Measurements from ENCODE around the gene CUL9.
"Not testable (repeated sequence)": the region's sequence is repeated elsewhere in the genome, so short reads cannot be mapped to it uniquely, and the experiment has no call there.

CUL9 gene

GRCh38 chr6:43181942-43182860 lies at the start of gene CUL9:
Gene CUL9 (plus strand): TSS chr6:43182196. CDS start chr6:43184311, 2,115 bp downstream.
- DNase-seq: peak; percentile 84
- H3K9ac ChIP-seq (ENCODE audit: low read depth, low read length): peak within 1 kb of the TSS; percentile 64
- no peaks in the 10 kb centered on the region for H3K9me3 ChIP-seq (ENCODE audit: insufficient read depth, low read length, severe bottlenecking)
- H3K4me1 ChIP-seq (ENCODE audit: insufficient read depth, low read length): peaks cover 48% of the 10 kb centered on the region
- peaks cover 24% of the 10 kb centered on the region for H3K79me2 ChIP-seq (ENCODE audit: insufficient read depth, low read length)
- peak within 1 kb of the TSS; percentile 48 to 73; a peak in 3 of 4 replicates for H3K4me3 ChIP-seq (ENCODE audit: low read depth in 1 of 2, low read length in 2 of 2)
- H3K27ac ChIP-seq (ENCODE audit: low read length): peak within 1 kb of the TSS; percentile 81
- ATAC-seq (ENCODE audit: insufficient read depth, low read depth): peak; percentile 94
- TF ChIP-seq CTCF (IDR thresholded peaks at IDR 0.05; ENCODE audit: borderline replicate concordance, extremely low read depth, low read length, poor library complexity, severe bottlenecking) (peak; percentile 25), EZH2 (IDR thresholded peaks at IDR 0.05; ENCODE audit: borderline replicate concordance, low read depth, low read length, severe bottlenecking) (no peak)
- H2AFZ ChIP-seq (ENCODE audit: low read depth, low read length): peak within 1 kb of the TSS; percentile 94
- H4K20me1 ChIP-seq (ENCODE audit: insufficient read depth, low read length): peaks cover 4% of the 10 kb centered on the region
- no peaks in the 10 kb centered on the region for H3K27me3 ChIP-seq (ENCODE audit: insufficient read depth, low read length, poor library complexity)
- H3K4me2 ChIP-seq (ENCODE audit: insufficient read depth, low read length): peak within 1 kb of the TSS; percentile 75
- H3K36me3 ChIP-seq (ENCODE audit: insufficient read depth, low read length): peaks cover 51% of the 10 kb centered on the region

GRCh38 chr6:43138267-43138666 lies 43.7 kb upstream of the CUL9 start:
- no peaks in the 10 kb centered on the region for H3K9me3 ChIP-seq (ENCODE audit: insufficient read depth, low read length, severe bottlenecking)
- H3K4me3 ChIP-seq (ENCODE audit: low read depth in 1 of 2, low read length in 2 of 2): no peak overlapping the region
- H3K4me1 ChIP-seq (ENCODE audit: insufficient read depth, low read length): peaks cover 21% of the 10 kb centered on the region
- no peak for DNase-seq
- no peak for TF ChIP-seq EZH2 (IDR thresholded peaks at IDR 0.05; ENCODE audit: borderline replicate concordance, low read depth, low read length, severe bottlenecking)
- peaks cover 16% of the 10 kb centered on the region for H3K36me3 ChIP-seq (ENCODE audit: insufficient read depth, low read length)
- no peak overlapping the region for H3K4me2 ChIP-seq (ENCODE audit: insufficient read depth, low read length)
- H4K20me1 ChIP-seq (ENCODE audit: insufficient read depth, low read length): no peaks in the 10 kb centered on the region
- H2AFZ ChIP-seq (ENCODE audit: low read depth, low read length): no peak overlapping the region
- no peaks in the 10 kb centered on the region for H3K79me2 ChIP-seq (ENCODE audit: insufficient read depth, low read length)
- H3K27ac ChIP-seq (ENCODE audit: low read length): no peak overlapping the region
- no peak overlapping the region for H3K9ac ChIP-seq (ENCODE audit: low read depth, low read length)
- ATAC-seq (ENCODE audit: insufficient read depth, low read depth): no peak
- H3K27me3 ChIP-seq (ENCODE audit: insufficient read depth, low read length, poor library complexity): no peaks in the 10 kb centered on the region

GRCh38 chr6:43139973-43140372 lies 42.0 kb upstream of the CUL9 start:
- not testable (repeated sequence) for H3K79me2 ChIP-seq (ENCODE audit: insufficient read depth, low read length); H3K27ac ChIP-seq (ENCODE audit: low read length); H3K4me2 ChIP-seq (ENCODE audit: insufficient read depth, low read length); H3K9ac ChIP-seq (ENCODE audit: low read depth, low read length); H3K4me3 ChIP-seq (ENCODE audit: low read depth in 1 of 2, low read length in 2 of 2); DNase-seq; ATAC-seq (ENCODE audit: insufficient read depth, low read depth); H4K20me1 ChIP-seq (ENCODE audit: insufficient read depth, low read length); H3K9me3 ChIP-seq (ENCODE audit: insufficient read depth, low read length, severe bottlenecking); H3K27me3 ChIP-seq (ENCODE audit: insufficient read depth, low read length, poor library complexity); H2AFZ ChIP-seq (ENCODE audit: low read depth, low read length)
- H3K36me3 ChIP-seq (ENCODE audit: insufficient read depth, low read length): peaks cover 22% of the 10 kb centered on the region
- H3K4me1 ChIP-seq (ENCODE audit: insufficient read depth, low read length): peaks cover 31% of the 10 kb centered on the region

- H3K36me3 ChIP-seq (ENCODE audit: insufficient read depth, low read length): peaks cover 32% of the 10 kb centered on the region
- no peak for TF ChIP-seq CTCF (IDR thresholded peaks at IDR 0.05; ENCODE audit: borderline replicate concordance, extremely low read depth, low read length, poor library complexity, severe bottlenecking)
- no peak for TF ChIP-seq EZH2 (IDR thresholded peaks at IDR 0.05; ENCODE audit: borderline replicate concordance, low read depth, low read length, severe bottlenecking)
- no peaks in the 10 kb centered on the region for H3K79me2 ChIP-seq (ENCODE audit: insufficient read depth, low read length)
- no peaks in the 10 kb centered on the region for H3K9me3 ChIP-seq (ENCODE audit: insufficient read depth, low read length, severe bottlenecking)
- peaks cover 31% of the 10 kb centered on the region for H3K4me1 ChIP-seq (ENCODE audit: insufficient read depth, low read length)
- H3K9ac ChIP-seq (ENCODE audit: low read depth, low read length): peak overlapping the region; percentile 70
- peak overlapping the region; percentile 90; the same call in 1 of the 2 replicates for H2AFZ ChIP-seq (ENCODE audit: low read depth, low read length)
- H3K27me3 ChIP-seq (ENCODE audit: insufficient read depth, low read length, poor library complexity): no peaks in the 10 kb centered on the region
- H3K27ac ChIP-seq (ENCODE audit: low read length): peak overlapping the region; percentile 97
- H3K4me3 ChIP-seq (ENCODE audit: low read depth in 1 of 2, low read length in 2 of 2): peak overlapping the region in 1 of 2 experiments; percentile 53; a peak in 1 of 4 replicates
- H3K4me2 ChIP-seq (ENCODE audit: insufficient read depth, low read length): peak overlapping the region; percentile 73
- DNase-seq: no peak
- ATAC-seq (ENCODE audit: insufficient read depth, low read depth): no peak
- H4K20me1 ChIP-seq (ENCODE audit: insufficient read depth, low read length): no peaks in the 10 kb centered on the region
Measured at GRCh38 chr6:43141644-43142043, 40.4 kb upstream of the CUL9 start.
